Liver (tissue), 9 donors: ENCODE data around the gene KATNB1. TPM values are rescaled to one million over a fixed set of nuclear protein-coding genes. Genes with fewer than 3 reads are reported as not detected.

Experiments used
- DNase-seq: peaks from one replicate; pipeline ENCODE4 v3.0.0-alpha.2; 2017; ENCODE audit warnings: low spot score
- H3K27ac ChIP-seq, 2 donors: one replicate each; pipeline ENCODE4 v1.7.0; 2013; ENCODE audit warnings: inconsistent platforms in 2 of 2, low read length in 2 of 2, control low read depth in 1 of 2, low read depth in 1 of 2, mild to moderate bottlenecking in 1 of 2
- H3K27me3 ChIP-seq, 4 donors: one replicate each; pipeline versions ENCODE4 v1.6.1 to v1.7.0; 2013; ENCODE audit warnings: low read length in 3 of 4, inconsistent platforms in 1 of 4, mild to moderate bottlenecking in 1 of 4, moderate library complexity in 1 of 4; ENCODE audit not compliant: control insufficient read depth in 4 of 4, insufficient read depth in 4 of 4
- H3K36me3 ChIP-seq, 4 donors: one replicate each; pipeline versions ENCODE4 v1.6.1 to v1.7.0; 2013; ENCODE audit warnings: low read length in 3 of 4, mild to moderate bottlenecking in 3 of 4, low read depth in 1 of 4, moderate library complexity in 1 of 4; ENCODE audit not compliant: control insufficient read depth in 4 of 4, insufficient read depth in 3 of 4
- H3K4me1 ChIP-seq, 4 donors: one replicate each; pipeline versions ENCODE4 v1.6.1 to v1.7.0; 2013; ENCODE audit warnings: low read length in 3 of 4, mild to moderate bottlenecking in 3 of 4, moderate library complexity in 1 of 4; ENCODE audit not compliant: control insufficient read depth in 4 of 4, insufficient read depth in 4 of 4
- H3K4me3 ChIP-seq, 3 donors: one replicate each; pipeline versions ENCODE4 v1.6.1 to v1.7.0; 2013; ENCODE audit warnings: low read length in 3 of 3, control low read depth in 1 of 3, low read depth in 1 of 3, mild to moderate bottlenecking in 1 of 3
- H3K9ac ChIP-seq, 2 donors: one replicate each; pipeline ENCODE4 v1.7.0; 2013; ENCODE audit warnings: low read length in 2 of 2, mild to moderate bottlenecking in 2 of 2, moderate library complexity in 2 of 2, control low read depth in 1 of 2, low read depth in 1 of 2
- H3K9me3 ChIP-seq, 4 donors: one replicate each; pipeline versions ENCODE4 v1.6.1 to v1.7.0; 2013; ENCODE audit warnings: low read length in 3 of 4; ENCODE audit not compliant: control insufficient read depth in 4 of 4
- FOXA2 ChIP-seq: IDR thresholded peaks from 2 replicates; pipeline ENCODE4 v1.6.1; 2016; ENCODE audit warnings: antibody characterized with exemption
- GABPA ChIP-seq, 2 donors: IDR thresholded peaks in 1 of 2; conservative IDR thresholded peaks in 1 of 2; 2 replicates each; pipeline ENCODE4 v1.6.1; 2016; ENCODE audit warnings: antibody characterized with exemption in 2 of 2, mild to moderate bottlenecking in 1 of 2, moderate library complexity in 1 of 2
- HNF4A ChIP-seq, 2 donors: conservative IDR thresholded peaks; 2 replicates each; pipeline ENCODE4 v1.6.1; 2016; ENCODE audit warnings: antibody characterized with exemption in 2 of 2, mild to moderate bottlenecking in 2 of 2
- NR2F2 ChIP-seq: IDR thresholded peaks from 2 replicates; pipeline ENCODE4 v1.6.1; 2016; ENCODE audit warnings: antibody characterized with exemption
- RAD21 ChIP-seq, 2 donors: IDR thresholded peaks; 2 replicates each; pipeline ENCODE4 v1.6.1; 2016; ENCODE audit warnings: antibody characterized with exemption in 2 of 2, mild to moderate bottlenecking in 2 of 2
- RXRA ChIP-seq, 2 donors: IDR thresholded peaks; 2 replicates each; pipeline ENCODE4 v1.6.1; 2017 to 2018; ENCODE audit warnings: antibody characterized with exemption in 2 of 2, mild to moderate bottlenecking in 1 of 2
- SP1 ChIP-seq: IDR thresholded peaks from 2 replicates; pipeline ENCODE4 v1.6.1; 2018; ENCODE audit warnings: antibody characterized with exemption, mild to moderate bottlenecking
- YY1 ChIP-seq: IDR thresholded peaks from 2 replicates; pipeline ENCODE4 v1.6.1; 2016; ENCODE audit warnings: antibody characterized with exemption, mild to moderate bottlenecking
- WGBS: extraction: QIAGEN DNeasy Blood & Tissue Kit; methylation state at CpG from one replicate; pipeline ENCODE4 v1.1.7; 2013; 5-methylcytosine and 5-hydroxymethylcytosine counted together
- polyA plus RNA-seq, 2 donors: library from polyadenylated mRNA; stranded (reverse) in 1 of 2; unstranded in 1 of 2; fragments of 200-250 nt in 1 of 2; fragments of >200 nt in 1 of 2; fragmentation: Nextera tagmentation in 1 of 2; extraction: Ambion mirVana in 1 of 2; gene quantifications; one replicate each; pipeline versions ENCODE4 v1.2.1 to v1.2.3, GENCODE V29; 2013 to 2015
- total RNA-seq, 2 donors: library from RNA; depleted of rRNA; stranded (reverse); fragments of >200 nt; gene quantifications; one replicate each; pipeline ENCODE4 v1.2.3, GENCODE V29; 2014
- TF ChIP-seq, protein P1 (sequence below): IDR thresholded peaks from 2 replicates; pipeline ENCODE4 v1.6.1; 2016; ENCODE audit warnings: antibody characterized with exemption
- TF ChIP-seq, protein P2 (sequence below): IDR thresholded peaks from 2 replicates; pipeline ENCODE4 v1.6.1; 2016; ENCODE audit warnings: antibody characterized with exemption, mild to moderate bottlenecking
- TF ChIP-seq, protein P3 (sequence below): IDR thresholded peaks from 2 replicates; pipeline ENCODE4 v1.6.1; 2016; ENCODE audit warnings: antibody characterized with exemption
- donor health status: healthy.
- donor health status: healthy.
- donor health status: healthy.
- donor health status: healthy.
- donor health status: healthy.

Gene KATNB1
- total and polyA plus RNA-seq, 4 donors = 4.5 to 16.4 (median 7.5) TPM

DNA sequence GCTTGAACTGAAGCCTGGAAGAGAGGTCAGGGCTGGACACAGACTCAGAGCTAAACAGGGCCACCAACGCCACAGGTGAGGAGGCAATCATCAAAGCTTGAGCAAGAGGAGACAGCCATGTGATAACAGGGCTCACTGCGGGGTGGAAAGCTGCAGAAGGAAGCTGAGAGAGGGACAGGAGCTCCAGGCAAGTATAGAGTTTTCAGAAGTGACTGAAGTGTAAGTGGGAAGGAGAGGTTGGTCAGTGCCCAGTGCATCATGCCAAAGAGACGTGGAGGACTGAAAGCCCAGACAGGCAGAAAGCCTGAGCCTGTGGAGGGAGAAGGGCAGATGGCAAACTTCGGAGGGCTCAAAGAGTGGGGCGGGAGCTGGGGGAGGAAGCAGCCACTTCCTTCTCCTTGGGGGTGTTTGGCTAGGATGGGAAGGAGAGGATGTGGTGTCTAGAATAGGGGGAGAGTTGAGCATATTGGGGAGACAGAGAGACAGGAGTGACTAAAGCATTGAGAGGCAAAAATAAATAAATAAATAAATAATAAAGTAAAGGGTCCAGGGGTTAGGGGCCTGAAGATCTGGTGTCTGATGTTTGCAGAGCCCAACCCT lies 64.1 kb downstream of the KATNB1 start:
- H3K4me3 ChIP-seq = no peak overlapping the region
- TF ChIP-seq RXRA (IDR thresholded peaks at IDR 0.05) (peak; percentile 82 to 92), RAD21 (IDR thresholded peaks at IDR 0.05) (peak in 1 of 2 donors; percentile 34), SP1 (peak; percentile 39), FOXA2 (no peak), GABPA (IDR thresholded peaks at IDR 0.05 in 1 of 2, conservative IDR thresholded peaks at IDR 0.05 in 1 of 2) (peak in 1 of 2 donors; percentile 9), YY1 (peak; percentile 46), HNF4A (conservative IDR thresholded peaks at IDR 0.05) (peak in 1 of 2 donors; percentile 72)
- TF ChIP-seq, protein P1, sequence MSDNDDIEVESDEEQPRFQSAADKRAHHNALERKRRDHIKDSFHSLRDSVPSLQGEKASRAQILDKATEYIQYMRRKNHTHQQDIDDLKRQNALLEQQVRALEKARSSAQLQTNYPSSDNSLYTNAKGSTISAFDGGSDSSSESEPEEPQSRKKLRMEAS = peak; percentile 70
- TF ChIP-seq, protein P2, sequence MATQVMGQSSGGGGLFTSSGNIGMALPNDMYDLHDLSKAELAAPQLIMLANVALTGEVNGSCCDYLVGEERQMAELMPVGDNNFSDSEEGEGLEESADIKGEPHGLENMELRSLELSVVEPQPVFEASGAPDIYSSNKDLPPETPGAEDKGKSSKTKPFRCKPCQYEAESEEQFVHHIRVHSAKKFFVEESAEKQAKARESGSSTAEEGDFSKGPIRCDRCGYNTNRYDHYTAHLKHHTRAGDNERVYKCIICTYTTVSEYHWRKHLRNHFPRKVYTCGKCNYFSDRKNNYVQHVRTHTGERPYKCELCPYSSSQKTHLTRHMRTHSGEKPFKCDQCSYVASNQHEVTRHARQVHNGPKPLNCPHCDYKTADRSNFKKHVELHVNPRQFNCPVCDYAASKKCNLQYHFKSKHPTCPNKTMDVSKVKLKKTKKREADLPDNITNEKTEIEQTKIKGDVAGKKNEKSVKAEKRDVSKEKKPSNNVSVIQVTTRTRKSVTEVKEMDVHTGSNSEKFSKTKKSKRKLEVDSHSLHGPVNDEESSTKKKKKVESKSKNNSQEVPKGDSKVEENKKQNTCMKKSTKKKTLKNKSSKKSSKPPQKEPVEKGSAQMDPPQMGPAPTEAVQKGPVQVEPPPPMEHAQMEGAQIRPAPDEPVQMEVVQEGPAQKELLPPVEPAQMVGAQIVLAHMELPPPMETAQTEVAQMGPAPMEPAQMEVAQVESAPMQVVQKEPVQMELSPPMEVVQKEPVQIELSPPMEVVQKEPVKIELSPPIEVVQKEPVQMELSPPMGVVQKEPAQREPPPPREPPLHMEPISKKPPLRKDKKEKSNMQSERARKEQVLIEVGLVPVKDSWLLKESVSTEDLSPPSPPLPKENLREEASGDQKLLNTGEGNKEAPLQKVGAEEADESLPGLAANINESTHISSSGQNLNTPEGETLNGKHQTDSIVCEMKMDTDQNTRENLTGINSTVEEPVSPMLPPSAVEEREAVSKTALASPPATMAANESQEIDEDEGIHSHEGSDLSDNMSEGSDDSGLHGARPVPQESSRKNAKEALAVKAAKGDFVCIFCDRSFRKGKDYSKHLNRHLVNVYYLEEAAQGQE = no peak
- TF ChIP-seq, protein P3, sequence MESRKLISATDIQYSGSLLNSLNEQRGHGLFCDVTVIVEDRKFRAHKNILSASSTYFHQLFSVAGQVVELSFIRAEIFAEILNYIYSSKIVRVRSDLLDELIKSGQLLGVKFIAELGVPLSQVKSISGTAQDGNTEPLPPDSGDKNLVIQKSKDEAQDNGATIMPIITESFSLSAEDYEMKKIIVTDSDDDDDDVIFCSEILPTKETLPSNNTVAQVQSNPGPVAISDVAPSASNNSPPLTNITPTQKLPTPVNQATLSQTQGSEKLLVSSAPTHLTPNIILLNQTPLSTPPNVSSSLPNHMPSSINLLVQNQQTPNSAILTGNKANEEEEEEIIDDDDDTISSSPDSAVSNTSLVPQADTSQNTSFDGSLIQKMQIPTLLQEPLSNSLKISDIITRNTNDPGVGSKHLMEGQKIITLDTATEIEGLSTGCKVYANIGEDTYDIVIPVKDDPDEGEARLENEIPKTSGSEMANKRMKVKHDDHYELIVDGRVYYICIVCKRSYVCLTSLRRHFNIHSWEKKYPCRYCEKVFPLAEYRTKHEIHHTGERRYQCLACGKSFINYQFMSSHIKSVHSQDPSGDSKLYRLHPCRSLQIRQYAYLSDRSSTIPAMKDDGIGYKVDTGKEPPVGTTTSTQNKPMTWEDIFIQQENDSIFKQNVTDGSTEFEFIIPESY = peak; percentile 24
- peaks cover 0 to 3% (median 1%) of the 10 kb centered on the region in 4 donors for H3K36me3 ChIP-seq
- peak overlapping the region; percentile 93 to 96 for H3K27ac ChIP-seq
- no peaks in the 10 kb centered on the region for H3K9me3 ChIP-seq
- WGBS = 25% methylated on average over 5 of the region's 5 CpGs
- peak overlapping the region in 1 of 2 donors; percentile 2 for H3K9ac ChIP-seq
- peaks cover 29 to 83% (median 69%) of the 10 kb centered on the region in 4 donors for H3K4me1 ChIP-seq
- DNase-seq = no peak
- H3K27me3 ChIP-seq = no peaks in the 10 kb centered on the region

DNA sequence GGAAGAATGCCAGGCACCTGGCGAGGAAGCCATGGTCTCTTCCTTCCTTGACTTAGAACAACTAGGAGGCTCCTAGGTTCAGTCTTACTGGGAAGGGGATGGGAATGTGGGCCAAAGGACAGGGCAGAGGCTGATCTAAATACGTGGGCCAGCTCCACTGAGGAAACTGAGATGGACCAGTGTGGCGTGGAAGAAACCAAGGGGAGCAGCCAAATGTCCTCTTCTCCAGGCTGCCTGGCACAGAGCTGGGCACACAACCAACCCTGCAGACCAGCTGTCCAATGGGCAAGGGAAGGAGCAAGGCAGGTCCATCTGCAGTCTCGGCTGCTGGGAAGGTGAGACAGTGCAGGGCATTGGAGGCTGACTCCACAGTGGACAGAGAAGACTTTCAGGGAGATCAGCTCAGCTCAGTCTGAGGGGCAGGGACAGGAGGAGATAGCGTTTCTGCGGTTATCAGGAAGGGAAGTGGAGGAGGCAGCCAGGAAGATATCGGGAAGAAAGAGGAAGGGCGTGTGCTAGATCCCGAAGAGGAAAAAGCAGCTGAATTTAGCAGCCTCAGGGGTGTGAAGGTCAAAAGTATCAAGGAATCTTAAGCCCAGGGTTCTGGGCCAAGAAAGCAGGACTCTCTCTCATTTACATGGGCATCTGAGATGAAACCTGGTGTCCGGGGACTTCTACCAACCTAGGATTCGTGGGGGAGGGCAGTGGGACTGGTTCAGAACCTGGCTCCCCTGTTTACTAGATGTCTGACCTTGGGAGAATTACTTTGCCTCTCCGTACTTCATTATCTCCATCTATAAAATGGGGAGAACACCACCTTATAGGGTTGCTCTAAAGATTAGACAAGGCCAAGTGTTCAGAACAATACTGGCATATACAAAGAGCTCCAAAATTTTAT lies 64.9 kb downstream of the KATNB1 start:
- no peaks in the 10 kb centered on the region for H3K27me3 ChIP-seq
- H3K4me1 ChIP-seq = peaks cover 28 to 83% (median 67%) of the 10 kb centered on the region in 4 donors
- no peak for TF ChIP-seq HNF4A (conservative IDR thresholded peaks at IDR 0.05)
- peak; percentile 83 for TF ChIP-seq NR2F2
- no peak for DNase-seq
- no peak overlapping the region for H3K9ac ChIP-seq
- peak overlapping the region; percentile 72 for H3K27ac ChIP-seq
- H3K36me3 ChIP-seq = no peaks in the 10 kb centered on the region
- 63% methylated on average over 12 of the region's 12 CpGs for WGBS
- no peaks in the 10 kb centered on the region for H3K9me3 ChIP-seq
- H3K4me3 ChIP-seq = no peak overlapping the region
